ENCODE data around the gene DOC2A.
A peak's percentile ranks its signal among the peaks of the same experiment; 100 is the strongest.

Gene DOC2A

DNA sequence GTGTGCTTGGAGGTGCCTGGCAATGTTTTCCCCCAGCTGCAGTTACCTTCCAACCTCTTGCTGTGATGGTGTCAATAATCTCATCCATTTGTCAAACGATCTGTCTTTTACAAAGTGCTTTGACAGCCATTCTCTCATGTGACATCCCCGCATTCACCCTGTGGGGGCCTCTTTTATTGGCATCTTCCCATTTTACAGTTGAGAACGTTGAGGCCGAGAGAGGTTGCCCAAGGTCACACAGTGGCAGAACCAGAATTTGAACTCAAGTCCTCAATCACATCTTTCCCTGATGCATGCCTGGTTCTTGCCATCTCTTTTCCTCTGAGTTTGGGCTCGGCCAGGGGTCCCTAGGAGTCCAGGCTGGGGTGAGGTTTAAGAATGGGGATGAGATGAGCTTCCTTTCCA lies 35.7 kb downstream of the DOC2A start:
- TF ChIP-seq, protein P1, sequence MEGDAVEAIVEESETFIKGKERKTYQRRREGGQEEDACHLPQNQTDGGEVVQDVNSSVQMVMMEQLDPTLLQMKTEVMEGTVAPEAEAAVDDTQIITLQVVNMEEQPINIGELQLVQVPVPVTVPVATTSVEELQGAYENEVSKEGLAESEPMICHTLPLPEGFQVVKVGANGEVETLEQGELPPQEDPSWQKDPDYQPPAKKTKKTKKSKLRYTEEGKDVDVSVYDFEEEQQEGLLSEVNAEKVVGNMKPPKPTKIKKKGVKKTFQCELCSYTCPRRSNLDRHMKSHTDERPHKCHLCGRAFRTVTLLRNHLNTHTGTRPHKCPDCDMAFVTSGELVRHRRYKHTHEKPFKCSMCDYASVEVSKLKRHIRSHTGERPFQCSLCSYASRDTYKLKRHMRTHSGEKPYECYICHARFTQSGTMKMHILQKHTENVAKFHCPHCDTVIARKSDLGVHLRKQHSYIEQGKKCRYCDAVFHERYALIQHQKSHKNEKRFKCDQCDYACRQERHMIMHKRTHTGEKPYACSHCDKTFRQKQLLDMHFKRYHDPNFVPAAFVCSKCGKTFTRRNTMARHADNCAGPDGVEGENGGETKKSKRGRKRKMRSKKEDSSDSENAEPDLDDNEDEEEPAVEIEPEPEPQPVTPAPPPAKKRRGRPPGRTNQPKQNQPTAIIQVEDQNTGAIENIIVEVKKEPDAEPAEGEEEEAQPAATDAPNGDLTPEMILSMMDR (conservative IDR thresholded peaks at IDR 0.05; ENCODE audit: low read depth, low read length): no peak
- peak overlapping the region; percentile 98 for H3K4me3 ChIP-seq (ENCODE audit: low read depth, low read length)
- DNase-seq (ENCODE audit: low read depth): no peak

DNA sequence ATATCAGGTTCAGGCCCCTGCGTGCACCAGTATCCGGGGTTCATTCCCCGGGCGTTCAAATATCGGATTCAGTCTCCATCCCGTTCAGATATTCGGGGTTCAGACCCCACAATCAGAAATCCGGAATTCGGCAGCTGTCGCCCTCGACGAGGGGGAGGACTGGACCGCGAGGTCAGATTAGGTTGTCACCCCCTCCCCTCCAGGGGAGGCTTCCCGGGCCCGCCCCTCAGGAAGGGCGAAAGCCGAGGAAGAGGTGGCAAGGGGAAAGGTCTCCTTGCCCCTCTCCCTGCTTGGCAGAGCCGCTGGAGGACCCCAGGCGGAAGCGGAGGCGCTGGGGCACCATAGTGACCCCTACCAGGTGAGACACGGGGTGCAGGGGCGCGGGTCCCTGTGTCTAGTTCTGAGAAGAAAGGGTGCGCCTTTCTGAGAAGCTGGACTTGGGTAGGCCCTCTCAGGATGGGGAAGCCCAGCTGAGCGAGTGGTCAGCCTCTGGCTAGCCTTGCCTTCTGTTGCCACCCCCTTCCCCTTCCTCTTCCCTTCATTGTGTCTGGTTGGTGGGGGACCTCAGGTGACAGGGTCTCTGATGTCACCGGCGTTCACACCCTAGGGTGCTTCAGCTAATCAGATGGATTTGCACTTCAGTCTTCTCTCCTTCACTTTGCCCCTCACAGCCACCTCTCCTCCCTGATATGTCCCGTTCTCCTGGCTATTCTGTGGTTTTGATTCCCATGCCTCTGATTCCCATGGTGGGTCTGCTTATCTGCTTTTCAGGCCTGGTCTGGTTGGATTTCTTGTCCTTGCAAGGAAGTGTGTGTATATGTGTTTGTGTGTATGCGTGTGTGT lies 36.3 kb downstream of the DOC2A start:
- DNase-seq (ENCODE audit: low read depth): peak; percentile 33
- TF ChIP-seq, protein P1 (conservative IDR thresholded peaks at IDR 0.05; ENCODE audit: low read depth, low read length): no peak
- H3K4me3 ChIP-seq (ENCODE audit: low read depth, low read length): peak overlapping the region; percentile 98

- TF ChIP-seq, protein P1 (conservative IDR thresholded peaks at IDR 0.05; ENCODE audit: low read depth, low read length): no peak
- peak within 1 kb of the TSS; percentile 98 for H3K4me3 ChIP-seq (ENCODE audit: low read depth, low read length)
- DNase-seq (ENCODE audit: low read depth): peak; percentile 100
Measured at GRCh38 chr16:29973384-29974246, 37.2 kb downstream of the DOC2A start, which contains the start of gene TAOK2. Gene TAOK2 (plus strand): TSS chr16:29973868. CDS start chr16:29977773, 3,905 bp downstream.

DNA sequence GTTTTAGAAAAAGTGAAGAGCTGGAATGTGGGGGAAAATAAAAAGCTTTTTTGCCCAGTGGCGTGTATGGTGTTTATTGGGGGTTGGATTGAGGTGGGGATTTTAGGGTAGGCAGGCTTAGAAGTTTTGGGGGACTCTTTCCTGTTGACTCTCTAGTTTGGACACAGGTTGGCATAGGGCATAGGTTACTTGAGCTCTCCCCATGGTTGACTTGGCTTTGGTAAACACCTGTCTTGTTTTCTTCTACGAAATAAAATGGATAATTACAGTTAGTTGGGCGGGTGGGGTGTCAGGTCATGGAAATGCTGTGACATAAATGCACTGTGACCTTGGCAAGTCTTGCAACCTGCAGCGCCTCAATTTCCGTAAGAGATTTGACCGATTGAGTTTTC lies 37.8 kb downstream of the DOC2A start:
- TF ChIP-seq, protein P1 (conservative IDR thresholded peaks at IDR 0.05; ENCODE audit: low read depth, low read length): no peak
- H3K4me3 ChIP-seq (ENCODE audit: low read depth, low read length): no peak overlapping the region
- no peak for DNase-seq (ENCODE audit: low read depth)

- DNase-seq (ENCODE audit: low read depth): no peak
- TF ChIP-seq, protein P1 (conservative IDR thresholded peaks at IDR 0.05; ENCODE audit: low read depth, low read length): no peak
- H3K4me3 ChIP-seq (ENCODE audit: low read depth, low read length): no peak overlapping the region
Measured at GRCh38 chr16:29972500-29972899, 38.3 kb downstream of the DOC2A start.

- no peak overlapping the region for H3K4me3 ChIP-seq (ENCODE audit: low read depth, low read length)
- TF ChIP-seq, protein P1 (conservative IDR thresholded peaks at IDR 0.05; ENCODE audit: low read depth, low read length): no peak
- DNase-seq (ENCODE audit: low read depth): no peak
Measured at GRCh38 chr16:29971304-29971703, 39.5 kb downstream of the DOC2A start.

All from choroid plexus epithelial cell (primary cell).